HEK293 (cell line): ENCODE measurements around the gene PFDN5.
A peak's percentile ranks its signal among the peaks of the same experiment; 100 is the strongest.

Source experiments
- ATF2 ChIP-seq: fragments of 450-650 bp; formaldehyde crosslinking; IDR thresholded peaks from 2 replicates; pipeline ENCODE4 v1.5.1; 2016; ENCODE audit warnings: missing biosample characterization, missing genetic modification characterization, low read depth
- GLIS1 ChIP-seq: fragments of 450-650 bp; formaldehyde crosslinking; IDR thresholded peaks from 2 replicates; pipeline ENCODE4 v1.5.1; 2016; ENCODE audit warnings: missing biosample characterization, missing genetic modification characterization
- PRDM1 ChIP-seq: fragments of 450-650 bp; formaldehyde crosslinking; IDR thresholded peaks from 2 replicates; pipeline ENCODE4; 2016; ENCODE audit warnings: missing biosample characterization, missing genetic modification characterization
- PRDM10 ChIP-seq: fragments of 450-650 bp; formaldehyde crosslinking; IDR thresholded peaks from 2 replicates; pipeline ENCODE4 v1.5.1; 2016; ENCODE audit warnings: missing biosample characterization, missing genetic modification characterization
- REST ChIP-seq: fragments of 450-650 bp; formaldehyde crosslinking; IDR thresholded peaks from 2 replicates; pipeline ENCODE4 v1.5.1; 2016; ENCODE audit warnings: missing biosample characterization, missing genetic modification characterization
- WT1 ChIP-seq: fragments of 450-650 bp; formaldehyde crosslinking; IDR thresholded peaks from 2 replicates; pipeline ENCODE4 v1.5.1; 2016; ENCODE audit warnings: missing biosample characterization, missing genetic modification characterization
- ZFHX2 ChIP-seq: fragments of 450-650 bp; formaldehyde crosslinking; conservative IDR thresholded peaks from 2 replicates; pipeline ENCODE4 v1.5.1; 2016; ENCODE audit warnings: missing biosample characterization, missing genetic modification characterization
- ZNF121 ChIP-seq: fragments of 450-650 bp; formaldehyde crosslinking; IDR thresholded peaks from 2 replicates; pipeline ENCODE4 v1.5.1; 2016; ENCODE audit warnings: missing biosample characterization, missing genetic modification characterization
- ZNF19 ChIP-seq: fragments of 450-650 bp; formaldehyde crosslinking; IDR thresholded peaks from 2 replicates; pipeline ENCODE4; 2016; ENCODE audit warnings: missing biosample characterization, missing genetic modification characterization, low read depth
- ZNF24 ChIP-seq: fragments of 450-650 bp; formaldehyde crosslinking; IDR thresholded peaks from 2 replicates; pipeline ENCODE4 v1.5.1; 2016; ENCODE audit warnings: missing biosample characterization, missing genetic modification characterization
- ZNF335 ChIP-seq: fragments of 450-650 bp; formaldehyde crosslinking; conservative IDR thresholded peaks from 2 replicates; pipeline ENCODE4 v1.5.1; 2016; ENCODE audit warnings: missing biosample characterization, missing genetic modification characterization
- ZNF391 ChIP-seq: fragments of 450-650 bp; formaldehyde crosslinking; IDR thresholded peaks from 2 replicates; pipeline ENCODE4 v1.5.1; 2016; ENCODE audit warnings: low read depth, missing biosample characterization, missing genetic modification characterization, borderline replicate concordance
- ZNF426 ChIP-seq: fragments of 450-650 bp; formaldehyde crosslinking; IDR thresholded peaks from 2 replicates; pipeline ENCODE4 v1.5.1; 2017; ENCODE audit warnings: missing biosample characterization, missing genetic modification characterization, mild to moderate bottlenecking, inconsistent platforms, moderate library complexity
- ZNF548 ChIP-seq: fragments of 450-650 bp; formaldehyde crosslinking; IDR thresholded peaks from 2 replicates; pipeline ENCODE4 v1.5.1; 2016; ENCODE audit warnings: missing biosample characterization, missing genetic modification characterization
- ZNF571 ChIP-seq: fragments of 450-650 bp; formaldehyde crosslinking; IDR thresholded peaks from 2 replicates; pipeline ENCODE4 v1.5.0; 2017; ENCODE audit warnings: missing biosample characterization, missing genetic modification characterization
- ZNF600 ChIP-seq: fragments of 450-650 bp; formaldehyde crosslinking; IDR thresholded peaks from 2 replicates; pipeline ENCODE4 v1.5.1; 2016; ENCODE audit warnings: missing biosample characterization, missing genetic modification characterization
- ZNF629 ChIP-seq: fragments of 450-650 bp; formaldehyde crosslinking; IDR thresholded peaks from 2 replicates; pipeline ENCODE4 v1.5.1; 2017; ENCODE audit warnings: missing biosample characterization, missing genetic modification characterization
- ZNF76 ChIP-seq: fragments of 450-650 bp; formaldehyde crosslinking; IDR thresholded peaks from 2 replicates; pipeline ENCODE4; 2016; ENCODE audit warnings: low read depth, missing biosample characterization, missing genetic modification characterization, borderline replicate concordance
- ZXDB ChIP-seq: fragments of 450-650 bp; formaldehyde crosslinking; IDR thresholded peaks from 2 replicates; pipeline ENCODE4 v1.5.1; 2016; ENCODE audit warnings: missing biosample characterization, missing genetic modification characterization
- TF ChIP-seq, protein P1 (sequence below): fragments of 450-650 bp; formaldehyde crosslinking; IDR thresholded peaks from 2 replicates; pipeline ENCODE4 v1.5.1; 2016; ENCODE audit warnings: missing biosample characterization, missing genetic modification characterization
- TF ChIP-seq, protein P2 (sequence below): fragments of 450-650 bp; formaldehyde crosslinking; optimal IDR thresholded peaks from 2 replicates; pipeline ENCODE3; 2016; ENCODE audit warnings: missing biosample characterization, mild to moderate bottlenecking, missing genetic modification characterization
- TF ChIP-seq, protein P3 (sequence below): fragments of 450-650 bp; formaldehyde crosslinking; IDR thresholded peaks from 2 replicates; pipeline ENCODE4 v1.5.1; 2016; ENCODE audit warnings: missing biosample characterization, missing genetic modification characterization
- TF ChIP-seq, protein P4 (sequence below): fragments of 450-650 bp; IDR thresholded peaks from 2 replicates; pipeline ENCODE4 v1.5.1; 2018; ENCODE audit warnings: missing biosample characterization, missing genetic modification characterization

PFDN5 gene

GRCh38 chr12:53267999-53268629 is 27.2 kb upstream of the PFDN5 start, which contains the start of gene ESPL1 (continued):
- TF ChIP-seq, protein P1, sequence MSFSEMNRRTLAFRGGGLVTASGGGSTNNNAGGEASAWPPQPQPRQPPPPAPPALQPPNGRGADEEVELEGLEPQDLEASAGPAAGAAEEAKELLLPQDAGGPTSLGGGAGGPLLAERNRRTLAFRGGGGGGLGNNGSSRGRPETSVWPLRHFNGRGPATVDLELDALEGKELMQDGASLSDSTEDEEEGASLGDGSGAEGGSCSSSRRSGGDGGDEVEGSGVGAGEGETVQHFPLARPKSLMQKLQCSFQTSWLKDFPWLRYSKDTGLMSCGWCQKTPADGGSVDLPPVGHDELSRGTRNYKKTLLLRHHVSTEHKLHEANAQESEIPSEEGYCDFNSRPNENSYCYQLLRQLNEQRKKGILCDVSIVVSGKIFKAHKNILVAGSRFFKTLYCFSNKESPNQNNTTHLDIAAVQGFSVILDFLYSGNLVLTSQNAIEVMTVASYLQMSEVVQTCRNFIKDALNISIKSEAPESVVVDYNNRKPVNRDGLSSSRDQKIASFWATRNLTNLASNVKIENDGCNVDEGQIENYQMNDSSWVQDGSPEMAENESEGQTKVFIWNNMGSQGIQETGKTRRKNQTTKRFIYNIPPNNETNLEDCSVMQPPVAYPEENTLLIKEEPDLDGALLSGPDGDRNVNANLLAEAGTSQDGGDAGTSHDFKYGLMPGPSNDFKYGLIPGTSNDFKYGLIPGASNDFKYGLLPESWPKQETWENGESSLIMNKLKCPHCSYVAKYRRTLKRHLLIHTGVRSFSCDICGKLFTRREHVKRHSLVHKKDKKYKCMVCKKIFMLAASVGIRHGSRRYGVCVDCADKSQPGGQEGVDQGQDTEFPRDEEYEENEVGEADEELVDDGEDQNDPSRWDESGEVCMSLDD (tag by site-specific recombination) = peak; percentile 89
- TF ChIP-seq, protein P2, sequence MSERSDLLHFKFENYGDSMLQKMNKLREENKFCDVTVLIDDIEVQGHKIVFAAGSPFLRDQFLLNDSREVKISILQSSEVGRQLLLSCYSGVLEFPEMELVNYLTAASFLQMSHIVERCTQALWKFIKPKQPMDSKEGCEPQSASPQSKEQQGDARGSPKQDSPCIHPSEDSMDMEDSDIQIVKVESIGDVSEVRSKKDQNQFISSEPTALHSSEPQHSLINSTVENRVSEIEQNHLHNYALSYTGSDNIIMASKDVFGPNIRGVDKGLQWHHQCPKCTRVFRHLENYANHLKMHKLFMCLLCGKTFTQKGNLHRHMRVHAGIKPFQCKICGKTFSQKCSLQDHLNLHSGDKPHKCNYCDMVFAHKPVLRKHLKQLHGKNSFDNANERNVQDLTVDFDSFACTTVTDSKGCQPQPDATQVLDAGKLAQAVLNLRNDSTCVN (tag by site-specific recombination) = peak; percentile 98
- TF ChIP-seq ZXDB (tag by site-specific recombination) (peak; percentile 85), ZNF335 (peak; percentile 97), ZNF391 (peak; percentile 41; the same call in 1 of the 2 replicates), ZFHX2 (peak; percentile 93), ZNF548 (tag by site-specific recombination) (no peak), ZNF571 (tag by site-specific recombination) (no peak), PRDM1 (tag by site-specific recombination) (no peak), WT1 (tag by site-specific recombination) (peak; percentile 71; the same call in 1 of the 2 replicates), ZNF426 (tag by site-specific recombination) (no peak), ATF2 (no peak), ZNF629 (peak; percentile 77), PRDM10 (peak; percentile 21), ZNF19 (tag by site-specific recombination) (no peak), ZNF24 (tag by site-specific recombination) (peak; percentile 42; the same call in 1 of the 2 replicates), ZNF600 (tag by site-specific recombination) (peak; percentile 91), GLIS1 (peak; percentile 96), ZNF121 (tag by site-specific recombination) (peak; percentile 94), ZNF76 (tag by site-specific recombination) (peak; percentile 99), REST (tag by site-specific recombination) (no peak)
- TF ChIP-seq, protein P3, sequence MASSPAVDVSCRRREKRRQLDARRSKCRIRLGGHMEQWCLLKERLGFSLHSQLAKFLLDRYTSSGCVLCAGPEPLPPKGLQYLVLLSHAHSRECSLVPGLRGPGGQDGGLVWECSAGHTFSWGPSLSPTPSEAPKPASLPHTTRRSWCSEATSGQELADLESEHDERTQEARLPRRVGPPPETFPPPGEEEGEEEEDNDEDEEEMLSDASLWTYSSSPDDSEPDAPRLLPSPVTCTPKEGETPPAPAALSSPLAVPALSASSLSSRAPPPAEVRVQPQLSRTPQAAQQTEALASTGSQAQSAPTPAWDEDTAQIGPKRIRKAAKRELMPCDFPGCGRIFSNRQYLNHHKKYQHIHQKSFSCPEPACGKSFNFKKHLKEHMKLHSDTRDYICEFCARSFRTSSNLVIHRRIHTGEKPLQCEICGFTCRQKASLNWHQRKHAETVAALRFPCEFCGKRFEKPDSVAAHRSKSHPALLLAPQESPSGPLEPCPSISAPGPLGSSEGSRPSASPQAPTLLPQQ (tag by site-specific recombination) = peak; percentile 50; the same call in 1 of the 2 replicates
- TF ChIP-seq, protein P4, sequence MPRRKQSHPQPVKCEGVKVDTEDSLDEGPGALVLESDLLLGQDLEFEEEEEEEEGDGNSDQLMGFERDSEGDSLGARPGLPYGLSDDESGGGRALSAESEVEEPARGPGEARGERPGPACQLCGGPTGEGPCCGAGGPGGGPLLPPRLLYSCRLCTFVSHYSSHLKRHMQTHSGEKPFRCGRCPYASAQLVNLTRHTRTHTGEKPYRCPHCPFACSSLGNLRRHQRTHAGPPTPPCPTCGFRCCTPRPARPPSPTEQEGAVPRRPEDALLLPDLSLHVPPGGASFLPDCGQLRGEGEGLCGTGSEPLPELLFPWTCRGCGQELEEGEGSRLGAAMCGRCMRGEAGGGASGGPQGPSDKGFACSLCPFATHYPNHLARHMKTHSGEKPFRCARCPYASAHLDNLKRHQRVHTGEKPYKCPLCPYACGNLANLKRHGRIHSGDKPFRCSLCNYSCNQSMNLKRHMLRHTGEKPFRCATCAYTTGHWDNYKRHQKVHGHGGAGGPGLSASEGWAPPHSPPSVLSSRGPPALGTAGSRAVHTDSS (tag by site-specific recombination) = no peak
